WTC11 (cell line): Measurements from ENCODE around the gene NUTM2G. TPM values are rescaled to one million over a fixed set of nuclear protein-coding genes. Genes with fewer than 3 reads are reported as not detected.
"Not testable (repeated sequence)": the region's sequence is repeated elsewhere in the genome, so short reads cannot be mapped to it uniquely, and the experiment has no call there.

Source experiments
- ATAC-seq: fragments of 200-7000 bp; cut with Tn5 transposase; 2 replicates; pipeline ENCODE4 v1.10.0; 2021; ENCODE audit warnings: mild to moderate bottlenecking, moderate library complexity
- Bru-seq: library from RNA; stranded (reverse); fragments of 400-500 nt; gene quantifications from one replicate; lab custom pipeline; 2021; lab: Mats Ljungman, UMichigan
- CTCF ChIA-PET: fragments of 300-600 bp; sonication (Branson Sonifier 250); formaldehyde crosslinking; loops from one replicate; lab custom pipeline; 2021; ENCODE audit warnings: antibody characterized with exemption; lab: Charles Lee
- POLR2A ChIA-PET: fragments of 350-600 bp; sonication (Branson Sonifier 250); formaldehyde crosslinking; loops from one replicate; lab custom pipeline; 2021; ENCODE audit warnings: antibody characterized with exemption; lab: Charles Lee
- DNase-seq: peaks from one replicate; pipeline ENCODE4 v3.0.0; 2021; ENCODE audit warnings: low spot score
- H3K27ac Mint-ChIP-seq: 2 replicates; pipeline ENCODE4 v1.8.0; 2021; ENCODE audit warnings: mixed read lengths
- H3K27me3 Mint-ChIP-seq: 2 replicates; pipeline ENCODE4 v1.8.0; 2021; ENCODE audit warnings: low read depth, mild to moderate bottlenecking, moderate library complexity, mixed read lengths
- H3K36me3 Mint-ChIP-seq: 2 replicates; pipeline ENCODE4 v1.8.0; 2021; ENCODE audit warnings: mixed read lengths
- H3K4me1 Mint-ChIP-seq: 2 replicates; pipeline ENCODE4 v1.8.0; 2022; ENCODE audit warnings: mixed read lengths
- H3K4me3 Mint-ChIP-seq: 2 replicates; pipeline ENCODE4 v1.8.0; 2021; ENCODE audit warnings: mild to moderate bottlenecking, moderate library complexity, mixed read lengths
- H3K9me3 Mint-ChIP-seq: 2 replicates; pipeline ENCODE4 v1.8.0; 2021; ENCODE audit warnings: mixed read lengths
- ARID4B ChIP-seq: sonication (generic); formaldehyde crosslinking; IDR thresholded peaks from 2 replicates; pipeline ENCODE4 v1.8.0; 2023; ENCODE audit warnings: missing genetic modification reagents, mild to moderate bottlenecking, borderline replicate concordance
- ATF6 ChIP-seq: sonication (generic); formaldehyde crosslinking; IDR thresholded peaks from 2 replicates; pipeline ENCODE4 v1.8.1; 2023; ENCODE audit warnings: mild to moderate bottlenecking, missing genetic modification reagents
- E2F5 ChIP-seq: sonication (generic); formaldehyde crosslinking; IDR thresholded peaks from 2 replicates; pipeline ENCODE4 v1.8.1; 2022; ENCODE audit warnings: mild to moderate bottlenecking, moderate library complexity, missing genetic modification reagents
- HMGXB4 ChIP-seq: sonication (generic); formaldehyde crosslinking; IDR thresholded peaks from 2 replicates; pipeline ENCODE4 v1.8.1; 2023; ENCODE audit warnings: mild to moderate bottlenecking, moderate library complexity, missing genetic modification reagents
- ZNF317 ChIP-seq: sonication (generic); formaldehyde crosslinking; IDR thresholded peaks from 2 replicates; pipeline ENCODE4 v1.8.1; 2023; ENCODE audit warnings: low read depth, mild to moderate bottlenecking, moderate library complexity, missing genetic modification reagents, borderline replicate concordance
- long read RNA-seq, 3 experiments: library from RNA in 1 of 3; library from capped mRNA in 1 of 3; library from polyadenylated mRNA in 1 of 3; unstranded in 2 of 3; stranded (forward) in 1 of 3; transcript quantifications; one replicate each; pipeline ENCODE4 v2.0.0, GENCODE V29; 2021
- total RNA-seq: library from RNA; stranded (reverse); gene quantifications from 3 replicates; pipeline ENCODE4 v1.2.3, GENCODE V29; 2021

The NUTM2G gene
- total RNA-seq (0.14 to 0.50 TPM (median 0.27 TPM) in 3 replicates), Bru-seq, nascent RNA (percentile 9 among the genes with signal in this experiment)
- long read RNA-seq, experiment 1: 0 reads
- long read RNA-seq, experiment 2, partial matches to known transcripts: 1 of 1 reads
- long read RNA-seq, experiment 2, other reads (novel, unspliced or antisense): 0 of 1 reads
- long read RNA-seq, experiment 3: 0 reads

- H3K27ac Mint-ChIP-seq, H3K4me3 Mint-ChIP-seq, DNase-seq, ATAC-seq, H3K27me3 Mint-ChIP-seq, CTCF ChIA-PET, POLR2A ChIA-PET, H3K9me3 Mint-ChIP-seq, H3K36me3 Mint-ChIP-seq: not testable (repeated sequence)
- peaks cover 13% of the 10 kb centered on the region for H3K4me1 Mint-ChIP-seq
Observed at GRCh38 chr9:96928543-96928942, at the start of gene NUTM2G. Gene NUTM2G (plus strand): TSS chr9:96928843. CDS start chr9:96929025, 182 bp downstream.

GRCh38 chr9:96883922-96884321 is 44.7 kb upstream of the NUTM2G start:
- CTCF ChIA-PET: interaction anchor here (1.6 kb wide), 1 partner anchor 8 kb away, joined by 5 read pairs; no protein-coding TSS in a partner anchor
- Mint-ChIP-seq H3K27me3 (peaks cover 68% of the 10 kb centered on the region), H3K27ac (no peak overlapping the region), H3K9me3 (0 out of 2 replicates have a peak, but pooled peaks cover 5% of the 10 kb centered on the region), H3K4me1 (no peaks in the 10 kb centered on the region), H3K36me3 (no peaks in the 10 kb centered on the region), H3K4me3 (no peak overlapping the region)
- ATAC-seq (no peak), DNase-seq (no peak)
- POLR2A ChIA-PET: no interaction called here
- TF ChIP-seq ATF6 (CRISPR knock-in tag) (no peak), HMGXB4 (no peak)

GRCh38 chr9:96884443-96884842 is 44.2 kb upstream of the NUTM2G start:
- no peak for TF ChIP-seq ARID4B (CRISPR knock-in tag)
- TF ChIP-seq E2F5: no peak
- POLR2A ChIA-PET: no interaction called here
- H3K27me3 Mint-ChIP-seq: peaks cover 63% of the 10 kb centered on the region
- no peak overlapping the region for H3K27ac Mint-ChIP-seq
- DNase-seq: no peak
- no peak overlapping the region for H3K4me3 Mint-ChIP-seq
- H3K9me3 Mint-ChIP-seq: 0 out of 2 replicates have a peak, but pooled peaks cover 5% of the 10 kb centered on the region
- CTCF ChIA-PET: interaction anchor here (1.6 kb wide), 1 partner anchor 9 kb away, joined by 5 read pairs; no protein-coding TSS in a partner anchor
- H3K36me3 Mint-ChIP-seq: no peaks in the 10 kb centered on the region
- ATAC-seq: no peak
- H3K4me1 Mint-ChIP-seq: no peaks in the 10 kb centered on the region

- Mint-ChIP-seq H3K4me1 (no peaks in the 10 kb centered on the region), H3K36me3 (no peaks in the 10 kb centered on the region), H3K27ac (no peak overlapping the region), H3K9me3 (0 out of 2 replicates have a peak, but pooled peaks cover 5% of the 10 kb centered on the region), H3K27me3 (peaks cover 53% of the 10 kb centered on the region), H3K4me3 (no peak overlapping the region)
- no peak for DNase-seq
- POLR2A ChIA-PET: no interaction called here
- no peak for ATAC-seq
- TF ChIP-seq ZNF317 (CRISPR knock-in tag): no peak
- CTCF ChIA-PET: interaction anchor here (0.6 kb wide), 1 partner anchor 501 kb away, joined by 5 read pairs; no protein-coding TSS in a partner anchor
Observed at GRCh38 chr9:96885424-96885823, 43.2 kb upstream of the NUTM2G start.
